Measurements from ENCODE around the gene ARHGAP10.

The ARHGAP10 gene

DNA sequence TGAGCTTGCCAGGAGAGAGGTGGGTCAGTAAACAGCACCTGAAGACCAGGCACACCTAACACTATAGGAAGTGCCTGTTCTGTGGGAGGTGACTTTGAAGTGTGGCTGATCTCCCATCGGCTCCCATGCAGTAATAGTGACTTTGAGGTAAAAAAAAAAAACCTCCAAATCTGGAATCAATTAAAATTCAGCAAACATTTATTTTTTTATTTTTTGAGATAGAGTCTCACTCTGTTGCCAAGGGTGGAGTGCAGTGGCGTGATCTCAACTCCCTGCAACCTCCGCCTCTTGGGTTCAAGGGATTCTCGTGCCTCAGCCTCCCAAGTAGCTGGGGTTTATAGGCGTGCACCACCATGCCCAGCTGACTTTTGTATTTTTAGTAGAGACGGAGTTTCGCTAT, 32.4 kb downstream of the ARHGAP10 start:
- no peak for DNase-seq (ENCODE audit: extremely low read depth in 1 of 2, low read depth in 1 of 2)

DNA sequence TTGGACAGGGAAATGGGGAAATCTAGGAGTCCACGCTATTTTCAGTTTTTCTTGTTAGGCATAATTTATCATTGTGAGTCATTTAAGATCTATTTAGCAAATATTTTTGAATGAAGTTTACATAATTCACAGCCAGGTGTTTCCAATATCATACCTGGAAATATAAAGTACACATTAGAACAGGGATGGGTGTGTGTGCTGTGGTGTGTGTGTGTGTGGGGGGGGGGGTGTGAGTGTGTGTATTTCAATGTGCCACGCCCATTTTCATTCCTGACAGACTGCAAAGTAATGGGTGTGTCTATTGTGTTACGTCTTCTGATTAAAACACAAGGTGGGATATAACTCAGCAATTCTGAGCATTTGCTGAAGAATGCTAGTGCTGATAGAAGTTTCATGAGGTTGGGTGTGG, 33.2 kb downstream of the ARHGAP10 start:
- no peak for DNase-seq (ENCODE audit: extremely low read depth in 1 of 2, low read depth in 1 of 2)

DNA sequence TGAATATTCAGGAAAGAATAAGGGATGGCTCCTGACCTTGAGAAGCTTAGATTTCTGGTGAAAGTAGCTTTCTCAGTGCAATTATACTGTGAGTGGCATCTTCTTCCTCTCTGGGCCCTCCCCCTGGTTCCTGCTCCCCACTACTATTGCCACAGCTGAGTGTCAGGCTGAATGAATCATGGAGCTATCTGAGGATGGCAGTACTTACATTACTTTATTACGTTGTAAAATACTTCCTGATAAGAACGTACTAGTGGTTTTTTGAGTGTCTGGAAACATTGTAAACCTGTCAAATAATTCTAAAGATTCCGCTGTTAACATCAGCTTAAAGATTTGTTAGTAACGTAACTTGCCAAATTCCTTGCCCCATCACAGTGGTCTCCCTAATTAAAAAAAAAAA, 36.2 kb downstream of the ARHGAP10 start:
- DNase-seq (ENCODE audit: extremely low read depth in 1 of 2, low read depth in 1 of 2) = no peak

GRCh38 chr4:147769386-147769785, 37.5 kb downstream of the ARHGAP10 start:
- no peak for DNase-seq (ENCODE audit: extremely low read depth in 1 of 2, low read depth in 1 of 2)

DNA sequence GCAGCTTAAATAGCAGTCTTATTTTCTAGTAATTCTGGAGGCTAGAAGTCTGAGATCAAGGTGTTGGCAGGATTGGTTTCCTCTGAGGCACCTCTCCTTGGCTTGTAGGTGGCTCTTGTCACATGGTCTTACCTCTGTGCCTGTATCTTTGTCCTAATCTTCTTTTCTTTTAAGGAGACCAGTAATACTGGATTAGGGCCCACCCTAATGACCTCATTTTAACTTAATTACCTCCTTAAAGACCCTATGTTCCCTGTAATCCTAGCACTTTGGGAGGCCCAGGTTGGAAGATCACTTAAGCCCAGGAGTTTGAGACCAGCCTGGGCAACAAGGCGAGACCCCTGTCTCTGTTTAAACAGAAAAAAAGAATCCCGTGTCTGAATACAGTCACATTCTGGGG, 38.9 kb downstream of the ARHGAP10 start:
- no peak for DNase-seq (ENCODE audit: extremely low read depth in 1 of 2, low read depth in 1 of 2)

DNA sequence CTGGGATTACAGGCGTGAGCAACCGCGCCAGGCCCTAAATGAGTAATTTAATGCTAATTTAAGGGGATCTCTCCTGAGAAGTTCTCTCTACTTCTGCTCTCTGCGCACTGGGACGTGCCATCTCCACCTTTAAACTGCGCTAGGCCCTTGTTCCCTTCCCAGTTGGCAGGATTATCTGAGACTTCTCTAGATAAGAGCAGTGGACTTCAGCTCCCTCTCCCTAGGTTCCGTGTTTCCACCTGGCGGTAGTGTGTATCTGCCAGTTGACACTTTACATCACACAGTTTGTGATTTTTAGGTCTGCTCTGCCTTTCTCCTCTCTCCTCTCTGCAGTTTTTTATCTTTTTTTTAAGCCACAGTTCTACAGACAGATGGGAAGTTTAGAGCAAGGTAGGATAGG, 40.2 kb downstream of the ARHGAP10 start:
- DNase-seq (ENCODE audit: extremely low read depth in 1 of 2, low read depth in 1 of 2) = no peak

GRCh38 chr4:147772459-147772969, 40.6 kb downstream of the ARHGAP10 start:
- DNase-seq (ENCODE audit: extremely low read depth in 1 of 2, low read depth in 1 of 2) = no peak

DNA sequence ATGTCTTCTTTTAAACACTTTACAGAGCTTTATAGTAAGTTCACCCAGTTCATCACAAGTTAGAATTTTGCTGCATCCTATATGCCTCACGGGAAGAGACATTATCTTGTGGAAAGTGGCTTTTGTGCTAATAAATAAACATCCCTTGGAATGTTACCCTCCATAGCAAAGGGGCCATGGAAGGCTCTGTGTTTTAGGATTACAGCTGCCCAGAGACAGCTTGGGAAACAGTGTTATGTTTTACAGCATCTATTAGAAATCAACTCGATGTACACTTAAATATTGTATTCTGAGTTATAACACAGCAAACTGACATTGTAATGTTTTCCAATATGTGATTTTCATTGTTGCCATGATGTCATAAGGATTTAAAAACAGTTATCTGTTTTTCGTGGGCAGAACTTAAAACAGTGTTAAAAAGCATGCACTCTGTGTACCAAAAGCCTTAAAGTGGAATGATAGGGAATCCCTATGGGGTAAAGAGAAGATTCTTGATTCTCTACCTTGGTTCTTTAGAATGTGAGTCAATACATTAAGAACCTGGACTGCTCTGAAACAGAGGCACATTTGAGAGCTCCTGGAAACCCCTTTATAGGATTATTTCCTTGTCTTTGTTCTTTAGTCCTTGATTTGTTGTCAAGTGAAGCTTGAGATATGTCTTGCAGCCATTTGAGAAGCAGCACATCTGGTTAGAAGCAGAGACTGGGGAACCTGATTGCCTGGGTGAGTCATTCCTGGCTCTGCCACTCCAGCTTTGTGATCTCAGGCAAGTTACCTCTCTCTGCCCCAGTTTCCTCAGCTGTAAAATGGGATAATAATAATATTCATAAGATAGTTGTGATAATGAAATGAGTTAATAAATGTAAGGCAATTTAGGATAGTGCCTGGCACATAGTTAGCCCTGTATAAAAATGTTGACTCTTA, 41.6 kb downstream of the ARHGAP10 start:
- DNase-seq (ENCODE audit: extremely low read depth in 1 of 2, low read depth in 1 of 2) = no peak

DNA sequence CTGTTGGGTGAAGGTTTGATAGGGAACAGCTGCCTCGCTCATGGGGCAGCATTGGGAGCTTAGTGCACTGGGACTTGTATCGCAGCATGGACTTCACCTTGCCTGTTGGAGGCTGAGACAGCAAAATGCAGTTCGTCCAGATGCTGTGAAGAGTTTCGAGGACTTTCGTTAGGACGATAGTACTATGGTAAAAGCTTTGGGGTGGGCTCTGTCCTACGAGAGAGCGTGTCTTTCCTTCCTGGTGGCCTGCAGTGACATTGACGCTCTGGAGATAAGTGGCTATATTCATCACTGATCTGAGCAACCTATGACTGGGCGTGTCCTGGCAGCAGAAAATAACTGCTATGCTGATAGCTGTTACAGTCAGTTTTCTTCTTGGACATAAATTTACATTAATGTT, 44.8 kb downstream of the ARHGAP10 start:
- no peak for DNase-seq (ENCODE audit: extremely low read depth in 1 of 2, low read depth in 1 of 2)

DNA sequence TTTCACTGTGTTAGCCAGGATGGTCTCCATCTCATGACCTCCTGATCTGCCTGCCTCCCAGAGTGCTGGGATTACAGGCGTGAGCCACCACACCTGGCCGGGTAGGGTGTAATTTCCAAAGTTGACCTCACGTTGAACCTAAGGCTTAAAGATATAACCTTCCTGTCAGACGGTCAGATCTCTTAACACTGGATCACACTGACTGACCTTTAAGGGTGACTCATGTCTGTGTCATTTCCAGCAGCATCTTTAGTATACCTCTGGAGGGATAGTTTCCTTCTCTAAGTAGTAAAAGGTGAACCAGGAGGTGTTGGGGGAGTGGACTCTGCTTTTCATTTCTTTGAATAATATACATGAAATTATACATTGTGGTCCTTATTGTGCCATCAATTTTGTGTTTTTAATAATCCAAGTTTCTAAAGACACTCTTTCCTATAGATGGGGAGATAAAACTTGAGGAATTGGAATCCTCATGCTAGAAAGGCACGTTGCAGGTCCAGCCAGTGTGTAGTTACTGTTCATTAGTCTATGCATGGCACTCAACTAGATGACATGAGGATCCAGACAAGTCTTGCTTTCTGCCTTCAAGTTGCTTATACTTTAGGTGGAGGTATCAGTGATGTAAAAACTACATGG, 45.7 kb downstream of the ARHGAP10 start:
- DNase-seq (ENCODE audit: extremely low read depth in 1 of 2, low read depth in 1 of 2) = no peak

GRCh38 chr4:147778942-147779341, 47.1 kb downstream of the ARHGAP10 start:
- no peak for DNase-seq (ENCODE audit: extremely low read depth in 1 of 2, low read depth in 1 of 2)

DNA sequence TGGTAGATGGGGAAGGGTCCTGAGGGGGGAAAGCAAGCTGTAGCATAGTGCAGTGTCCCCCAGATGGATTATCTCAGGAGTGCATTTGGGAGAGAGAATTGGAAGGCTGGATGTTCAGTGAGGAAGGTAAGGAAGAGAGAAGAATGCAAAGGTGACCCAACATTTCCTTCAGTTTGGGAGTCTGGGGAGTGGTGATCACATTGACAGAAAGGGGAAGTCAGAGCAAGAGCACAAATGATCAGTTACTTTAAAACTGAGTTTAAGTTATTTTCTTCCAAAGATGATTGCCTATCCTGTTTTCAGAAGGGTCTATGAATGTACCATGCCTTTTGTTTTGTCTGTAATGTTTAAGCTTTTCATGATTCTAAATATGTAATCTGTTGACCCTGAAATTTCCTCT, 47.6 kb downstream of the ARHGAP10 start:
- no peak for DNase-seq (ENCODE audit: extremely low read depth in 1 of 2, low read depth in 1 of 2)

DNA sequence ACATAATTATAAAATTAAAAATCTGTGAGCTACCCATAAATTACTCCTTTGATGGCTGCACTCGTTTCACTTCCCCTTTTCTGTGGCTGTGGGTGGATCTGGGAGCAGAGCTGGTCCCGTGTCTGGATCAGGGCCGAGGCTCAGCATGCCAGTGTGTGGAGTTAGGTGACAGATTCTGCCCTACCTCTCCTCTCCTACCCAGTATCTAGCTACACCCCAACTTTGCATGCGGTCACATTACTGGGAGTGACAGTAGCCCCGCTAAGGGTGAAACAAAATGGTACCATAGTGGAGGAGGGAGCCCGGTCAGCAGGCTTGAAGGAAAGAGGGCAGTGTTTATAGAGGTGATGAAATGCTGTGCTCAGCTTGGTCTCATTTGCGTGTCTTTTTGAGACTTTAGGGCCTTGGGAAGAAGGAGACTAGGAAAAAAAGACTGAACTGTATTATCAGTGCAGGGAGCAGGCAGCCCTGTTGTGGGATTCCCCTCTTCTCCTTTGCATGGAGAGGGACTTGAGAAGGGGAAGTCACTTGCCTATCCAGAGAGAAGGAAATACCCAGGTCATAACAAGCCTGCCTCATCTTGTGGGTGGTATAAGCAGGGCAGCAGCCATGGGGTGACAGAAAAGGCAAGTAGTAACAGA, 48.4 kb downstream of the ARHGAP10 start:
- DNase-seq (ENCODE audit: extremely low read depth in 1 of 2, low read depth in 1 of 2) = no peak

GRCh38 chr4:147782087-147782781, 50.3 kb downstream of the ARHGAP10 start:
- DNase-seq (ENCODE audit: extremely low read depth in 1 of 2, low read depth in 1 of 2) = no peak

- no peak for DNase-seq (ENCODE audit: extremely low read depth in 1 of 2, low read depth in 1 of 2)
These were observed 53.2 kb downstream of the ARHGAP10 start for GRCh38 chr4:147785129-147785528.

- DNase-seq (ENCODE audit: extremely low read depth in 1 of 2, low read depth in 1 of 2) = no peak
These were observed 54.1 kb downstream of the ARHGAP10 start for GRCh38 chr4:147786031-147786430.

DNA sequence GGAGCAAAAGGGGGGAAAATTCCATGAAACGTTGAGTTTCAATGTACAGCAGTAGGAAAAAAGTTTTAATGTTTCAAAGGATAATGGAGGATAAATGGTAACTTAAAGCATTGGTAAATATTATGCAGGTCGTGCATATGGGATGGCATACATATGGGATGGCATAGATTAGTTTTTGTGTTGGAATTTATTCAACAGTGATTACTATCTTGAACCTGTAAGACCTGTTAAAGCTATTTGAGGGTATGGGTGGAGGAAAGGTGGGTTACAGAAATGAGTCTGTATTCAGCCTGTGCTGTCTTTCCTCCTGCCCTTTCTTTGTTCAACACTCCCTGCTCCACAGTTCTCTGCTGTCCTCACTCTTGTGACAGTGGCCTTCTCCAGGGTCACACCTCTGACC, 54.6 kb downstream of the ARHGAP10 start:
- DNase-seq (ENCODE audit: extremely low read depth in 1 of 2, low read depth in 1 of 2) = no peak

DNA sequence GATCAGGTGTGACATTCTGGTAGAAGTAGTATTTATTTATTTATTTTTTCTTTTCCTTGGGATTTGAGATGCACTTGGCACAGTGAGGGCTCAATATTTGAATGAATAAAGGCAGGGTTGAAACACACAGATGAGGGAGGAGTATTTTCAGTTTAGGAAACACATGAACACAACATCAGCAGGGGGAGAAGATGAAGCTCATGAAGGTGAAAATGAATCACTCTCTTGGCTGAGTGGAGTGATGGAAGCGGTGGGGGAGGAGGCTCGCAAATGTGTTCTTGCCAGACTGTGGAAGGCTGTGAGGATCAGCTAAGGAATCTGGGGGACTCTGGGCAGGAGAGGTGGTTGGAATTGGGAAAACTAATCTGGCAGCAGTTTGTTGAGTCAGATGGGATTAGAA, 55.3 kb downstream of the ARHGAP10 start:
- no peak for DNase-seq (ENCODE audit: extremely low read depth in 1 of 2, low read depth in 1 of 2)

- DNase-seq (ENCODE audit: extremely low read depth in 1 of 2, low read depth in 1 of 2) = no peak
These were observed 56.9 kb downstream of the ARHGAP10 start for GRCh38 chr4:147788791-147789190.

GRCh38 chr4:147789596-147789995, 57.7 kb downstream of the ARHGAP10 start:
- no peak for DNase-seq (ENCODE audit: extremely low read depth in 1 of 2, low read depth in 1 of 2)

DNA sequence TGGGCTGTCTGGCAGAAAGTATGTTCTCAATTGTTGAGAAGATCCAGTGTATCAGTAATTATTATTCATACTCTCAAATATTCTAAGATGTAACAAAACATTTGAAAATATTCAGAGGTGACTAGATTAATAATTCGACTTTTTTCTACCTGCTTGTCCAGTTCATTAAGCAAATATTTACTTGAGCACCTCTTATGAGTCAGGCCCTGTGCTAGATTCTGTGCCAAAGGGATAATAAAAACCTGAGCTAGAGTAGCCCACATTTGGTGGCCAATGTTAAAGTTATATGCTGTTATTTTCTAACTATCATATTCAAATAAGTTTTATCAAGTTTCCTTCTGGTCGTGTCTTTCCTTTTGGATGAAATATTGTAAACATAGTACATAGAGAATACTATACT, 58.5 kb downstream of the ARHGAP10 start:
- DNase-seq (ENCODE audit: extremely low read depth in 1 of 2, low read depth in 1 of 2) = no peak

Data from stimulated activated CD8-positive, alpha-beta memory T cell treated with anti-CD3 and anti-CD28 coated beads, Interleukin-7, amount 100 ng/mL, for 48 hours (primary cell).